ENCODE measurements around the gene KIF26B.

- TF ChIP-seq CHD2 (IDR thresholded peaks at IDR 0.05; ENCODE audit: borderline replicate concordance, low read depth, low read length) = no peak
- TF ChIP-seq MXI1 (IDR thresholded peaks at IDR 0.05; ENCODE audit: low read depth, low read length) = no peak
- no peak for TF ChIP-seq BHLHE40 (IDR thresholded peaks at IDR 0.05; ENCODE audit: borderline replicate concordance in 1 of 2, low read depth in 2 of 2, low read length in 1 of 2)
- no peak for TF ChIP-seq RFX5 (IDR thresholded peaks at IDR 0.05; ENCODE audit: low read depth, low read length)
- no peak for TF ChIP-seq POLR2AphosphoS5 (IDR thresholded peaks at IDR 0.05; ENCODE audit: low read length)
- TF ChIP-seq HDGF (IDR thresholded peaks at IDR 0.05) = no peak
- no peak for TF ChIP-seq CTCF (IDR thresholded peaks at IDR 0.05 in 2 of 3, conservative IDR thresholded peaks at IDR 0.05 in 1 of 3; ENCODE audit: control insufficient read depth in 2 of 3, extremely low read depth in 1 of 3, insufficient read depth in 1 of 3, low read depth in 3 of 3, low read length in 3 of 3)
- no peak for TF ChIP-seq ZNF274 (IDR thresholded peaks at IDR 0.05; ENCODE audit: insufficient read depth, insufficient read length)
- TF ChIP-seq CEBPB (IDR thresholded peaks at IDR 0.05; ENCODE audit: borderline replicate concordance in 1 of 2, low read depth in 2 of 2, low read length in 2 of 2) = no peak
- no peak for TF ChIP-seq EP300 (IDR thresholded peaks at IDR 0.05; ENCODE audit: borderline replicate concordance in 1 of 2, control insufficient read depth in 1 of 2, low read depth in 2 of 2, low read length in 2 of 2)
- TF ChIP-seq CBX5 (IDR thresholded peaks at IDR 0.05; ENCODE audit: low read depth) = no peak
- TF ChIP-seq FOS (IDR thresholded peaks at IDR 0.05; ENCODE audit: borderline replicate concordance, extremely low read depth, insufficient read length) = no peak
- TF ChIP-seq SIX5 (IDR thresholded peaks at IDR 0.05; ENCODE audit: low read depth, low read length, severe bottlenecking) = no peak
Observed at GRCh38 chr1:245528258-245528635, 373.5 kb downstream of the KIF26B start.
